Measurements from ENCODE around the gene TTLL10.
A peak's percentile ranks its signal among the peaks of the same experiment; 100 is the strongest.

The TTLL10 gene

DNA sequence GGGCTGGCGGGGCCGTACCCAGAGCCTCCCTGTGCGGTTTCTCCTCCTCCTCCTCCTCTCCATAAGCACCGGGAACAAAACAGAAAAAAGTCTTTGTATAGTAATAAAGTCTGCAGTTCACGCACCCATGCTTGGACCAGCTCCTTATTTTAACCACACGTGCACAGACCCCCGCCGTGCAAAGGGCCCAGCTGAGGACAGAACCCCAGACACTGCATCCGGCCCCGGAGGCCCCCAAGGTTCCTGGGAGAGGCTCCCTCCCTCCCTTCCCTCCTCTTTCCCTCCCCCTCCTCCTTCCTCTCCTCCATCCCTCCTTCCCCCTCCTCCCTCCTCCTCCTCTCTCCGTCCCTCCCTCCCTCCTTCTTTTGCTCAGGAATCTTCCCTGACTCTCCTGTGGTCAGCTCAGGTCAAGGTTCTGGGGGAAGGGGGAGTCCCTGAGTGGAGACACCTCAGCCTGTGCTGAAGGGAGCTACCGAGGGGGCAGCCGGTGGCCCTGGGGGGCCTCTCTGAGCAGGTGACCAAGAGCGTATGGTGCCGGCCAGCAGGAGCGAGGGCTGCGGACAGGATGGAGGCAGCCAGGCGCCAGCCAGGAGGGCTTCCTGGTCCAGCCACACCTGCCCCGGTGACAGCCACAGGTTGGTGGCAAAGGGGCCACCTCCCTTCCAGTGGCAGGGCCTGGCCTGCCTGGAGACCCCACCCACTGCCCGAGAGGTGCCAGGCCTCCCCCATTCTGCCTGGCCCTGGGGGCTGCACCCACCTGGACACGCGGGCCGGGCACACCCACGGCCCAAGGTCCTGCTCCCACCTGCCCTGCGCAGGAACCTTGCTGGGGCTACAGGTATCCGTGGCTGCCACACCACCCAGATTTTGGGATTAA, 3.2 kb upstream of the TTLL10 start:
- DNase-seq (ENCODE audit: low read depth, low spot score), result no peak

DNA sequence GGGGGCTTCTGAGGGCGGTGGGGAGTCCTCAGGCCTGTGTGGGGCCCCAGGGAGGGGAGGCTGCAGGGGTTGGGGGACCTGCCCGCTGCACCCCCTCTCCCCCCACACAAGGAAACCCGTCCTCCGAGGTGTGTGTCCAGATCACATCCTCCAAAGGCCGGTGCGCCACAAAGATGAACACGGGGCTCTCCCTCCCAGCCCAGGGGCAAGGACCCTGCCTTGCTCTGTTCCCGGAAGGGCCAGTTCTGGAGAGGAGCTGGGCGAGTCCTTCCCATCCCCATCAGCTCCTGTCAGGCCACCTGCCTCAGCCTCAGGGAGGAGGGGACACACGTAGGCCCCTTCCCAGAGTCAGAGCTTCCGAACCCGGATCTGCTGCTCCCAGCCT, 2.5 kb upstream of the TTLL10 start:
- DNase-seq (ENCODE audit: low read depth, low spot score), result no peak

DNA sequence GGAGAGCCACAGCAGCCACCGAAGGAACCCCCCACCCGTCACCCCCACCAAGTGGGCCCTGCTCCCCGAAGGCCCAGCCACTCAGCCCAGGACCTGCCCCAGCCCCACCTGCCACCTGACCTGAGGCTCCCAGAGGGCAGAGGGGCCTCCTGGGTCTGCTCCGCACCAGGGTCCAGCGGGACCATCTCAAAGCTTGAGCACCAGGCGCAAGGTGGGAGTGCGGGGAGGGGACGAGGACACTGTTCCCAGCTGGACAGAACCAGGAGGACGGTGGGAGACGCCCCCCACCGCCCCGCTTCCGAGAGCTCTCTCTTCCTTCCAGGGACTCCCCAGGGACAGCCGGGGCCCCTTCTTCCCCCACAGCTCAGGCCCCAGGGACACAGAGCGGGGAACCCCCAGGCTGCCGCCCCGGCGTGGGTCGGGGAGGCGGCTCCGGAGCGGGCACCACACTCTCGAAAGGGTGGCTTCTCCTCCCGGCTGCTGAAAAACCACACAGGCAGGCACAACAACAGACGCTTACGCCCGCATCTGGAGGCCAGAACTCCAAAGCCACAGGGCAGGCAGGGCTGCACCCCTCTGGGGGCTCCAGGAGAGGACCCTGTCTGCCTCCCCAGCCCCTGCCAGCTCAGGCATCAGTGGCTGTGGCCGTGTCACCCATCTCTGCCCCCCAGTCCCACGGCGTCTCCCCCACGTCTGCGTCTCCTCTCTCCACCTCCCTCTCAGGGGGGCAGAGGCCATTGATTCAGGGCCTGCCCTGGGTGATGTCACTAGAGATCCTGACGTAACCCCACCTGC, 1.9 kb upstream of the TTLL10 start:
- DNase-seq (ENCODE audit: low read depth, low spot score), result no peak

DNA sequence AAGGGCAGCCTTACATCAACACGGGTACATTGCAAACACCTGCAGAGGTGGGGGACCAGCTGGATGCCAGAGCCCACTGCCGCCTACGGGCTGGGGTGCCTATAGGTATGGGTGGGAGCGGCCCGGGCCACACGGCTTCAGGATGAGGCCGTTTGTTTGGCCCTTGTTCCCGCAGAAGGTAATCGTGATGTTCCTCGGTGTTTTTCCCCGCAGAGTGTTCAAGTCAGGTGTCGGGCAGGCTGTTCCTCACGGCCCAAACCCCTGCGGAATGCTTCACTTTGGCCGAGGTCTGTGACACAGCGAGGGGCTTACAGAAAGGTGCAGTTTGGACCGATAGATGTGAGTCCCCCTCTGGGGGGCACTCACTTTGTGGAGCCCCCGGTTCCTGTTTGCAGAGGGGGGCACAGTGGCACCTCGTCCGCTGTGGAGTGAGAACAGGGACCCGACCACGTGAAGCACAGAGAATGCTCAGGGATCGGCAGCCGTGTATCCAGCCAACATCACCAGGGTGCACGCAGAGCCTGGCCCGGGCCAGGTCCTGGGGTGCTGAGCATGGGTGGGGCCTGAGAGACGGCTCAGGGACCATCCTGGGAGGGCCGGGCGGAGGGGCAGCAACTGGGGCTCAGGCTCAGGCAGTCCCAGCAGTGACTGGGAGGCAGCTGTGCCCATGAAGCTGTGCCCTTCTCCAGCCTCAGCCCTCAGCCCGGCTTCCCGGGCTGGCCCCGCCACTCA, 453 bp upstream of the TTLL10 start:
- no peak for DNase-seq (ENCODE audit: low read depth, low spot score)

DNA sequence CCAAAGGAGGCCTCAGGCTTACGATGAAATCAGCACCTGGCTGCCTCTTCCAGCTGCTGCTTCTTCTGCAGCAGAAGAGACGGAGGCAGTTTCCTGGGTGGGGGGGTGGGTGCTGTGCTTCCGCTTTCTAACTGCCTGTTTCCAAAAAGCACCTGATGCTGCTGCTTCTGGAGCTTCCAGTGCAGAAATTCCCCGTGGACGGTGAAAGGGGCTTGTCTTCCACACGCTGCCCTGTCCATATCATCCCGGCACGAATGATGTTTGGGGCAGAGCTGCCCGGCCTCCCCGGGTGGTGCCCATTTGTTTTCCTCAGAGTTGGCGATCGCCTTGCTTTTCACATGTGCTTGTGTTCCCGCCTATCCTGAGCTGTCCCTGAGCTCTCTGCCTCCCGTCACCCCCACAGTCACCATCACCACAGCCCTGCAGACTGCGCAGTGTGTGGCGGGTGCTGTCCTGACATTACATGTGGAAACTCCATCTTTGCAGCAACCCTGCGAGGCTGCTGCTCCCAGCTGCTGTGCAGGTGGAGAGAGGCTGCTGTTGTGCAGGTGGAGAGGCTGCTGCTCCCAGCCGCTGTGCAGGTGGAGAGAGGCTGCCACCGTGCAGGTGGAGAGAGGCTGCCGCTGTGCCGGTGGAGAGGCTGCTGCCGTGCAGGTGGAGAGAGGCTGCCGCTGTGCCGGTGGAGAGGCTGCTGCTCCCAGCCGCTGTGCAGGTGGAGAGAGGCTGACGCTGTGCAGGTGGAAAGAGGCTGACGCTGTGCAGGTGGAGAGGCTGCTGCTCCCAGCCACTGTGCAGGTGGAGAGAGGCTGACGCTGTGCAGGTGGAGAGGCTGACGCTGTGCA, 1.8 kb downstream of the TTLL10 start:
- DNase-seq (ENCODE audit: low read depth, low spot score), result no peak

DNA sequence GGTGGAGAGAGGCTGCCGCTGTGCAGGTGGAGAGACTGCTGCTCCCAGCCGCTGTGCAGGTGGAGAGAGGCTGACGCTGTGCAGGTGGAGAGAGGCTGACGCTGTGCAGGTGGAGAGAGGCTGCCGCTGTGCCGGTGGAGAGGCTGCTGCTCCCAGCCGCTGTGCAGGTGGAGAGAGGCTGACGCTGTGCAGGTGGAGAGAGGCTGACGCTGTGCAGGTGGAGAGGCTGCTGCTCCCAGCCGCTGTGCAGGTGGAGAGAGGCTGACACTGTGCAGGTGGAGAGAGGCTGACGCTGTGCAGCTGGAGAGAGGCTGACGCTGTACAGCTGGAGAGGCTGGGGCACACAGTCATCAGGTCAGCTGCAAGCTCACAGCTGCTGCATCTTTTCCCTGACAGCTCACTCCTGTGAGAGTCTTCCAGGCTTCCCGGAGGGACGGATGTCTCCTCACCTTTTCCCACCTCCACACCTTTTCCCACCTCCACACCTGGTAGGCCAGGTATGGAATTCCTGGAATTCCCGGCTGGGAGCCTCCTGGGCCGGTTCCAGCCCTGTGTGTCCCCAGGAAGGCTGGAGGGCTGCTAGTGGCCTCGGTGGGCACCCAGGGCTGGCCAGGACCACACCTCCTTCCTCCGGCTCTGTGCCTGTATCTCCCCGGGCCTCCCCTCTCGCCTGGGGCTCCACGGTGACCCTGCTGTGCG, 2.5 kb downstream of the TTLL10 start:
- peak; percentile 64 for DNase-seq (ENCODE audit: low read depth, low spot score)

DNA sequence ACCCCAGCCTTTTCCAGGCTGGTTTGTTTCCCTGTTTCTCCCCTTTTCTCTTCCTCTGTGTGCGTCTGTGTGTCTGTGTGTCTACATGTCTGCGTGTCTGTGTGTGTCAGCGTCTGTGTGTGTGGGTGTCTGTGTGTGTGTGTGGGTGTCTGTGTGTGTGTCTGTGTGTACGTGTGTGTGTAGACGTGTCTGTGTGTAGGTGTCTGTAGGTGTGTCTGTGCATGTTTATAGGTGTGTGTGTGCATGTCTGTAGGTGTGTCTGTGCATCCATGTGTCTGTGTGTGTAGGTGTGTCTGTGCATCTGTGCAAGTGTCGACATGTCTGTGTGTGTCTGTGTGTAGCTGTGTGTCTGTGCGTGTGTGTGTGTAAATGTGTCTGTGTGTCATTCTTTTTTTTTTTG, 3.3 kb downstream of the TTLL10 start:
- DNase-seq (ENCODE audit: low read depth, low spot score), result no peak

DNA sequence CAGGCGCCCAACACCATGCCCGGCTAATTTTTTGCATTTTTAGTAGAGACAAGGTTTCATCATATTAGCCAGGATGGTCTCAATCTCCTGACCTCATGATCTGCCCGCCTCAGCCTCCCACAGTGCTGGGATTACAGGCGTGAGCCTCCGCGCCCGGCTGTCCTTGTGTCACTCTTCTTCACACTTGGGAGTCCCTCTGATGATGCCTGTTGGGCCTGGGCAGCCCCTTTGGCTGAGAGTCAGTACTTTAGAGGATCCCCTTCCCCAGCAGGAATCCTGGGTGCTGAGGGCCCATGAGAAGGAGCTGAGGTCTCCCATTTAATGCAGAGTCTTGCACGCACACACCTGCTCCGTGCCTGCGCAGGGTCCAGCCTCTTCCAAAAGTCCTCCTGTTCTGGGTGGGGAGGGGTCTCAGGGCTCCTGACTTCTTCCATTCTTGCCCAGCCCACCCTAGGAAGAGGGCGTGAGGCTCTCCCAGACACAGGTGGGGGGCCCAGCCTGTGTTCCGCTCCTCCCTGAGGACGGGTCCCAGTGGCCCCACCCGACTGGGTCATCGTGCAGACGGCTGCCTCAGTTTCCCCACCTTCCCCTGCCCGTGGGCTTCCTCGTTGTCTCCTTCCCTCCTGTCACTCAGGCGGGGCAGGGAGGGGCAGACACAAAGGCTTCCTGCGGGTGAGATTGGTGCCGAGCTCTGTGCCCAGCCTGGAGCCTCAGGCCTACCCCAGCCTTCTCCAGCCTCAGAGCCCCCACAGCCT, 3.9 kb downstream of the TTLL10 start:
- no peak for DNase-seq (ENCODE audit: low read depth, low spot score)

DNA sequence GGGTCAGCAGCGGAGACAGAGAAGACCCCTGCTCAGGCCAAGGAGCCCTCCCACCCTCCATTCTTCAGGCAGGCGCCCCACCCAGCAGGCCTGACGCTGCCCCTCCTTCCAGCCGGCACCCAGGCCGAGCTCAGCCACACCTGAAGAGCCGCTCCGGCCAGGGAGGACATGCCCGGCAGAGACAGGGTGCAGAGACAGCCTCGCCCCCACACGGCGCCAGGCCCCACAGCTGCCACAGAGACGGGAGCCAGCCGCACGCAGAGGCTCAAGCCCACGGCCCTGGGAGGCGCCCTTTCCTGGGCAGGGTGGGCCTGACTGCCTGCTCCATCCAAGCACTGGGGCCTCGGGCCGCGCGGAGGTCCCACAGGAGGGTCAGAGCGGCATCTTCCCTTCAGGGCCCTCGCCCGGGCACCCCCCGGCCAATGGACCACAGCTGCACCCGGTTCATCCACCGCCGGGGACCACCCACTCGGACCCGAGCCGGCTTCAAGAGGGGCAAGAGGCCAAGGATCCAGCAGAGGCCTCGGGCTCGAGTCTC, 5.2 kb downstream of the TTLL10 start:
- DNase-seq (ENCODE audit: low read depth, low spot score), result no peak

DNA sequence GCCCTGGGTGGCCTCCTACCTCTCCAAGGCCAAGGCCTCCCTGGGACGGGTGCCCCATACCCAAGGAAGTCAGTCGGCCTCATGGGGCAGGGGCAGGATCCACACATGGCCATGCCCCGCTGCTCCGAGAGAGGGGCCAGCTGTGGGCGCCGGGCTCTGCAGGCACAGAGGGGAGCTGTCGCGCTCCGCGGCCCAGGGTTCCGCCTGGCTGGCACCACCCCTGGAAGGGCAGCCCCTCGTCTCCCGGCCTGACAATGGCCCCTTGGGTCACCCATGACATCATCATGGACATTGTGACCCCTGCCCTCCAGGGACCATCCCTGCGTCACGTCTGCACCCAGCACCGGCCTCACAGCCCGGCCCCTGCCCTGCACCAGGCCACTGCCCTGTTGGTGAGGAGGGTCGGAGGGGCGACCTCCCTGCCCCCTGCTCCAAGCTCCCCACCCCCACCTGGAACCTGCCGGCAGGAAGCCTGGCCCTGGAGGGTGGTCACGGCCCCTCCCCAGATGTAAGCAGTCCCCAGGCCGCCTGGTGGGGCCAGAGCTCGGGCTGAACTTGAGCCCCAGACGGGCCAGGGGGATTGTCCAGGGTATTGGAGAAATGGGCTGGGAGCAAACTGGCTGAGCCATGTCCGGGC, 5.8 kb downstream of the TTLL10 start:
- DNase-seq (ENCODE audit: low read depth, low spot score), result no peak

DNA sequence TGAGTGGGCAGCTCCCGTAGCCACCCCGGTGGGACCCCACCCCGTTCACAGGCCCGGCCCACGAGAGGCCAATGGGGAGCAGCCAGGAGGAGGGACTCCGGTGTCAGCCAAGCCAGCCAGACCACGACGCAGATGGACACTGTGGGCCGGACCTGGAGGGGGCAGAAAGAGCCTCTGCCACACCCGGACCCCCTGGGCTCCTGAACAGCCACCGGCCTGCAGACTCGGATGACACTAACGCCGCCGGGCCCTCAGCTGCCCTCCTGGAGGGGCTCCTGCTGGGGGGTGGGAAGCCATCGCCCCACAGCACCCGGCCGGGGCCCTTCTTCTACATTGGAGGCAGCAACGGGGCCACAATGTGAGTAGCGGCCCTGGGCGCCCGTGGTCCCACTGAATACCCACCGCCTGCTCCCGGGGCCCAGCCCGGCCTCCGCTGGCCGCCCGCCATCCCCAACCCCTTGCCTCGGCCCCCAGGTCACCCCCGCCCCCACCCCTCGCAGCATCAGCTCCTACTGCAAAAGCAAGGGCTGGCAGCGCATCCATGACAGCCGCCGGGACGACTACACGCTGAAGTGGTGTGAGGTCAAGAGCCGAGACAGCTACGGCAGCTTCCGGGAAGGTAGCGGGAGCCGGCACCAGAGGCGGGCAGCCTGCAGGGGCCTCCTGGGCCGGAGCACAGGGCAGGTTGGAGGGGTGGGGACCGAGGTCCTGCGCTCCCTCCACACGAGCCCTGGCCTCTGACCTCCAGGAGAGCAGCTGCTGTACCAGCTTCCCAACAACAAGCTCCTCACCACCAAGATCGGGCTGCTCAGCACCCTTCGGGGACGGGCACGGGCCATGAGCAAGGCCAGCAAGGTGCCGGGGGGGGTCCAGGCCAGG, 6.5 kb downstream of the TTLL10 start:
- no peak for DNase-seq (ENCODE audit: low read depth, low spot score)

DNA sequence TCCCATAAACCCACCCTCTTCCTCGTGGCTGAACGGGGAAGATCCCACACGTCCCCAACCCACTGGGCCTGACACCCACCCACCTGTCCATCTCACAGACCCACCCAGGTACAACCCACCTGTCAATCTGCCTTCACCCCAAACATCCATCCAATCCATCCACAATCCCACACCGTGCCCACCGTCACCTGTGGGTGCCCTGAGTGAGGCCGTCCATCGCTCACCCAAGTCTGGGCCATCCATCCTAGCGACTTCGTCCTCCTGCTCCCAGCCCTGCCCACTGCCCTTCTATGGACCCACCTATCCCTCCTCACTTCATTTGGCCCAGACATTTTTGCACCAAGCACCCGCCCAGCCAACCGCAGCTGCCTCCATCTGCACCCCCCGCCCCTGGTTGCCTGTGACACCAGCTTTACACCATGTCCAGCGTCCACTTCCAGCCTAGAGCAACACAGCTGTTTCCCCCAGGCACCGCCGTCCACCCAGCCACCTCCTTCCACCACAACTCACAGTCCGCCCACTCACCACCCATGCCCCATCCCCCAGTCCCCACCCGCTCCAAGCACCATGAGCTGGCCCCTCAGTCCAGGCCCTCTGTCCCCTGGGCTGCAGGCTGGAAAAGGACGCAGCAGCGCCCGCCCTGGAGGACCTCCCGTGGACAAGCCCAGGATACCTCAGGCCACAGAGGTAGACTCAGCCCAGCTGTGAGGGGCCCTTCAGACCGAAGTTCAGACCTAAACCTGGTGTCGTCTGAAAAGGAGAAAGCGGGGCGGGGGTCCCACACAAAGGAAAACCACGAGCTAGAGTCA, 7.7 kb downstream of the TTLL10 start:
- no peak for DNase-seq (ENCODE audit: low read depth, low spot score)

DNA sequence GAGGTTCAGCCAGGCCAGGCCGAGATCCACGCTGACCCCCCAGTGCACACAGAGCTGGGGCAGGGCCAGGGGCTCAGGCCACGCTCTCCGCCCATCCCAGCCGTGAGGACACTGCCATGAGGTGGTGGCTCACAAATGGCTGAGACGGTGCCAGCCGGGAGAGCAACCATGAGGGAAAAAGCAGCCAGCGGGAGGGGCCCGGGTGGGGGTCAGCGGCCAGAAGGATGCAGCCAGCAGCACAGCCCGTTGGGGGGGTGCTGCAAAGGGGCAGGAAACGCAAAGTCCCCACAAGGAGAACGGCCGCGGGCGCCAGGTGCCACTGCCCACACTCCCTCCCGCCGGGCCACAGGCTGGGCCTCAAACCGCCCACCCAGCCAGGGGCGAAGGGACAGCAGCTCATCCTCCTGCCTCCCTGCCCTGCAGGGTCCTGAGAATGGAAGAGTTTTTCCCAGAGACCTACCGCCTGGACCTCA, 8.3 kb downstream of the TTLL10 start:
- DNase-seq (ENCODE audit: low read depth, low spot score), result no peak

DNA sequence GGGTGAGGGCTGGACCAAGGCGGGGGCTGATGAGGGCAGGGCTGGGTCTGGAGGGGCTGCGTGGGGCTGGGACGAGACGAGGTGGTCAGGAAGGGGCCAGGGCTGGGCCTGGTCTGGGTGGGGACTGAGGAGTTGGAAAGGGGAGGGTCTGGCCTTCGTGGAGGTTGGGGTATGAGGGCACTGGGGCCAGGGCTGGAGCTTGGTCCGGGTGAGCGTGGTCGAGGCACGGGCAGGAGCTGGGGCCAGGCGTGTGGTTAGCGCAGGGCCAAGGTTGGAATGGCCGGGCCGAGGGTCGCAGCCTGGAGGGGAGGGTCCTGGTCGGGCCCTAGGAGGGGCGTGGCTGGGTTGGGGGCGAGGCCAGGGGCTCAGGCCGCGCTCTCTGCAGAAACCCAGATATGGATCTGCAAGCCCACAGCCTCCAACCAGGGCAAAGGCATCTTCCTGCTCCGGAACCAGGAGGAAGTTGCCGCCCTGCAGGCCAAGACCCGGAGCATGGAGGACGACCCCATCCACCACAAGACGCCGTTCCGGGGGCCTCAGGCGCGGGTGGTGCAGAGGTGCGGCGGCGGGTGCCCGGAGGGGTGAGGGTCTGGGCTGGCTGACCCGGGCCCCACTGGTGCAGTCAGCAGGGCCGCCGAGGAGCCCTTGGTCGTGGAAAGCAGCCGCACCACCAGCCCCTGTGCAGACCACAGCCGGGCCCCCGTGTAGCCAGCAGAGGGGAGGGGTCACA, 9.0 kb downstream of the TTLL10 start:
- no peak for DNase-seq (ENCODE audit: low read depth, low spot score)

DNA sequence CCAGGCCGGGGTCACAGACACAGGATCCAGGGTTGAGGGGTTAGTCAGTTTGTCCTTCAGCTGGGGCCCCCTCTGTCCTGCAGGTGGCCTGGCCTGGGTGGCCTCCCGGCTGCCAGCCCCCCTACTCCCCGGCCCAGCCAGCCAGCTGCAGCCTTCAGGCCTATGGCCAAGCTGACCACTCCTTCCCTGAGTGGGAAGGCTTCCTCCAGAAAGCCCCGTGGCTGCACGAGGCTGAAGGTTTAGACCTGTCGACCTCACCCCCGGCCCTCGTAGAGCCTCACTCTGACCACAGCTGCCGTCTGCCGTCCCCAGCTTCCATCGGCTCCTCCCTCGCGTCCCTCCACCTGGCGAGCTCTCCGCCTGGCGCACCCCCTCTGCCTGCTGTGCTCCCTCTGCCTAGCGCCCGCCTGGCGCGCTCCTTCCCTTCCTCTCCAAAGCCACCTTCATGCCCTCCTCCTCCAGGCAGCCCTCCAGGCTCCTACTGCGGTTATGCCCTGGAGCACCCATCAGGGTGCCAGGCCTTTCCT, 9.6 kb downstream of the TTLL10 start:
- no peak for DNase-seq (ENCODE audit: low read depth, low spot score)
